Measurements from ENCODE around the gene SRCIN1.

GRCh38 chr17:38599398-38599856, 6.3 kb downstream of the SRCIN1 start:
- TF ChIP-seq CTCF (conservative IDR thresholded peaks at IDR 0.05) (no peak), EZH2 (IDR thresholded peaks at IDR 0.05; ENCODE audit: low read depth) (no peak)

Data from PC-9 (cell line).